Activated T-cell treated with anti-CD3 and anti-CD28 coated beads for 4 hours (primary cell): ENCODE data around the gene POU3F3.

Experiments
- DNase-seq: peaks from one replicate; pipeline ENCODE4 v3.0.0-alpha.2; 2020

The POU3F3 gene

DNA sequence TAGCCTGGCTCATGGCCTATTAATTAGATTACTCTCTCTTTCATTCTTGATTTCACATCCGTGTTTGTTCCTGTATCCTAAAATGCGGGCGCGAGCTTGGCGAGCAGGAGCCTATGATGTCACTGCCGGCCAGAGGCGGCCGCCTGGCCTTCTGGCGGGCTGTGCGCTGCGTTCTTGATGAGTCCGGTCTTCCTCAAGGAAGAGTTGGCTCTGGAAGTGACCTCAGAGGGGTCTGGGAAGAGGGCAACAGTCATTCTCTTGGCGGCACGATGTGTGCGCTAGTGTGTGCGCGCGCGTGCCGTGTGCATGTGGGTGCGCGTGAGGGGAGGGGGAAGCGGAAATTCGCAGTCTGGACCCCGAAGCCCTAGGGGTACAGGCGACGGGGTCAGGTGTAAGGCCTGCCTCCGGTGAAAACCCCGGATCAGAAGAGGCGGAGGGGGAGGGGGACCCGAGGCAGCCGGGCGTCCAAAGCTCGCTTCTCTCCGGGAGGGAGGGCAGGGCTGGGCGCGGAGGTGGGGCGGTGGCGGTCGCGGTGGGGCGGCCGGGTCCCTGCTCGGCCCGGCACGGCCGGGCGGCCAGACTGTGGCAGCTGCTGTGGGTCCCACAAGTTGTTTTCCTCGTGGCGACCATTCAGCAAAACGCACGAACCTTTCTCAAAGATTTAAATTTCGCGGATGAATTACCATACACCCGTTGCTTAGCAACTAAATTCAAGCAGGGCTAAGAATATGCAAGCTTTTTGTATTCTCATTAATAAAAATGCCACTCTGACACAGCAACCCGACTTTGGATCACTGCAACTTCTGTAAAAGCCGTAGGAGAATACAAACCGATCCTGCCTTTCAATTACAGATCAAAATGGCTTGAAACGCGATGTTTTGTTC is 8.4 kb downstream of the POU3F3 start:
- DNase-seq, result no peak

GRCh38 chr2:104863146-104863467 is 9.2 kb downstream of the POU3F3 start:
- DNase-seq, result no peak

GRCh38 chr2:104863468-104864279 is 9.8 kb downstream of the POU3F3 start:
- DNase-seq, result no peak

- DNase-seq, result no peak
These were observed 10.6 kb downstream of the POU3F3 start for GRCh38 chr2:104864280-104865095.

DNA sequence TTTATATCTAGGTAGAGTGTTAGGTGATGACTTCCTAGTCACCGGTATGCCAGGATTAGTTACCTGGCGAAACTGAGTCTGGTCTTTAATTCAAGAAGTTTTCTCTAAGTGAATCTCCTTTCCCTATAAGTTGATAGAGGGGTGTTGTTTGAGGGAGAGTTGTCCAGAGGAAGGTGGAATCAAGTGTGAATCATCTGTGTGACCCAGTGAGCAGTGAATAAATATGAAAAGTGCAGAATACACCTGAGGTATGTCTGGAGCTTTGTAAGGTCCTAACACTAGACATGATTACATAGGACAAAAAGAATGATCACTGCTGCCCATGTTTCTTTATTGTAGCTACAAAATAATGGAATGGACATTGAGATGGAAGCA is 11.2 kb downstream of the POU3F3 start:
- DNase-seq, result no peak

DNA sequence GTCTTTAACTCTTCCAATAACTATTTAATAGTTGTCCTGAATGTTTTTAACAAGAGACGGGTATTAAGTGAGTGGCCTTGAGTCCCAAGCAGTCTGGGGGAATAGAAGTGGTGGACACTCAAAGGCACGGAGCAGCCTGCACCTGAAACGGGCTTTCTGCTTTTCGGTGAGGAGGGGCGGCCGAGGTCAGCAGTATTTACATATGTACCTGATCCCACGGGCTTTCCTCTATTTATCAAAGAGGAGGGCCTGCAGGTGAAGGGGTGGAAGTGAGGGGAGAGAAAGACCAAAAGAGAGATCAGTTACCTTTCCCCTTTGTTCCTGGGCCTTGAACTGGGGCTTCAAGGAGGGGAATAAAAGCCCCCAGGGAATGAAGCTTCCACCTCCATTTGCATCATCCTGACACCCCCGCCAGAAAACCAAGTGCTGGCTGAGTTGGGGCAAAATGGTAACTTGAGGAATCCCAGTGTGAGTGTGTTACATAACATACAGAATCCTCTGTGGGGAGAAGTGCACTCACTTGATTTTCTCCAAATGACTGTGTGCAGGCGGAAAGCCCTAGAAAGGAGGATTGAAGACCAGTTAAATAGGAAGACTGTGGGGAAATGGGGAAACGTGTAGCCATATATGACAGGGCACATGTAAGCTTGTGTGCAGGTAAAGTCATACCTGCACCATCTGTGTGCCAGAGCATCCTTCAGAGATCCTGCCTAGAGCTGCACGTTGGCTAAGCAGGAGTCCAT is 12.4 kb downstream of the POU3F3 start:
- DNase-seq, result no peak

DNA sequence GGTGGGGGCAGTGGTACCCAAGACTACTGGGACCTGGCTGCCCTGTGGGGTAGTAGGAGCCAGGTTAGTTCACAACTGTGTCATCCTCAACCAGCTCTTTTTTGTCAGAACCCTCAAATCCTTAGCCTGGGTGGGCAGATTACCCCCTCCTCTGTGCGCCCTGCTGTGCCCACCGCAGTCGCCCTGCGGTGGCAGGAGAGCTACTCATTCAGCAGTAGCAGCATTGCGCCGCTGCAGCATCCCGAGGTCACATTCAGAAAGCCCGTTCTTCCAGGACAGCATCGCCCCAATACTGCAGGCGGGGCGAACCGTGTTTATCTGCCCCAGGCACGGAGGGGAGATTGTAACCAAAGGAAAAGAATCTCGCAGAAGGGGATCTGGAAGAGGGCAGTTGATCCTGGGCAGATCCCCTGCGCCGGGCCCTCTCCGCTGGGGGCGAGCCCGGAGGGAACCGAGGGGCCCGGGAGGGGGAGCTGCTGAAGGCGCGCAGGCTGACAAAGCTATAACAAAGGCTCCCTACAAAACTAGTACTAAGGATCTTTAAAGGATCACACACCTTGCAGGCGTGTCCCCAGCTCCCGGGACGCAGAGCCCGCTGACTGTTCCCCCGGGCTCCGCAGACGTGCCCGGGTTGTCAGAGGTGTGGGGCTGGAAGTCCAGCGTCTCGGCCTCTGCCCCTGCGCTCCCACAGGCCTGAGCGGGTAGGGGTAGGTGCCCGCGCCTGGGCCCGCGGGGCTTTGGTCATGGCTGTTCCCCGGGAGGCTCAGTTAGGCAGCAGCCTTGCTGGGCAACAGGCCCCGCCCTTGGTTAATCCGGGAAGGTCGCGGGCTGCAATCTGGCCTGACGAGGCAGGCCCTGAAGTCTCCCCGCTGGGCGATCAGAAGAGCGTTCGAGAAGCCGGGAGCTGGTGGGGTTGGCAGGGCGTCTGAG is 13.2 kb downstream of the POU3F3 start:
- no peak for DNase-seq

GRCh38 chr2:104867813-104868504 is 14.0 kb downstream of the POU3F3 start:
- DNase-seq, result no peak

GRCh38 chr2:104868505-104868866 is 14.6 kb downstream of the POU3F3 start:
- DNase-seq, result no peak

- no peak for DNase-seq
These were observed 16.4 kb downstream of the POU3F3 start for GRCh38 chr2:104870100-104870975.

DNA sequence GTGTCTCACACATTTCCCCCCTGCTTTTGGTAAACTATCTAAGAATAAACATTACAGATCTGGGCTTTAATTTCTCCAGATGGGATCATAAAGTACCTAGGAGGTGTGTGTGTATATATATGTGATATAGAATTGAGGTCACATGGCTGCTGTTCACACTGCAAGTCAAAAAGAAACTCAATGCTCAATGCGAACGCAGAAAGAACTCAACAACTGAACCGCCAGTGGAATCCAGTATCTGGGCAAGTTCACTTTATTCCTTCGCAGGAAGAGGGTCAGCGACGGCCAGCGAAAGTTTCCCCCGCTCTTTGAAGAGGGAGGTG is 17.7 kb downstream of the POU3F3 start:
- DNase-seq, result no peak

DNA sequence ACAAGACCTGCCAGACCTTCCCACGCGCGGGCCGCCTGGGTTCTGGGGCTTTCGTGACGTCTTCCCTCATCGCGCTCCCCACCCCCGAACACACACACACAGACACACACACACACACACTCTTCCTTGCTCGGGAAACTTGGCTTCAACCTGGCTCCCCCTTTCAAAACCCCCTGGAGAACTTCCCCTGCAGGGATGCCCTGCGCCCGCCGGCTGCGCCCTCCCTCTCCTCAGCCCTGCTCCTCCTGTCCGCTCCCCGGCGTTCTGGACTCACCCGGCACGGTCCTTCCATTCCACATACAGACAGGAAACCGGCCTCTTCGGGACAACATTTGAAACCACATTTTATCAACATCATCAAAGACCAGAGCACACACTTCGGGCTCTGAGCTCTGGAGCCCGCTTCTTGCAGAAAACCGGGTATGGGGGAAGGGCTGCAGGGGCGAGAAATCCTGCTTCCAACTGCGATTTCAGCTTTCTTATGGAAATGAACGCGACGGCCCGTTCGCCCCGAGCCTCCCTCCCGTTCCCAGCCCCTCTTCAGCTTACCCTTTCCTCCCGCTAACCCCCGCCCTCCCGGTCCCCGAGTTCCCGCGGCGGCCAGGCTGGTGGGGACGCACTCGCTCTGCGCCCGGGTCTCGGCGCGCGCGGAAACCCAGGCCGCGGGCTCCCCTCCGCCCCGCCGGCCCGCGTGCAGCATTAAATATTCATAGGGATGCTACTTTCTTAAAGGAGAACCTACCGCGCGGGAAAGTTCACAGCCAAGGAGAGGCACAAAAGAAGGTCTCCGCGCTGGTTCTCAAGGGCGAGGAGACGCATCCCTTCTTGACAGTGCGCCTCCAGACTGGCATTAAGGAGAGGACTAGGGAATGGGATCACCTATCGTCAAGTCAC is 18.3 kb downstream of the POU3F3 start:
- no peak for DNase-seq

- DNase-seq, result no peak
These were observed 19.2 kb downstream of the POU3F3 start for GRCh38 chr2:104872866-104873688.

DNA sequence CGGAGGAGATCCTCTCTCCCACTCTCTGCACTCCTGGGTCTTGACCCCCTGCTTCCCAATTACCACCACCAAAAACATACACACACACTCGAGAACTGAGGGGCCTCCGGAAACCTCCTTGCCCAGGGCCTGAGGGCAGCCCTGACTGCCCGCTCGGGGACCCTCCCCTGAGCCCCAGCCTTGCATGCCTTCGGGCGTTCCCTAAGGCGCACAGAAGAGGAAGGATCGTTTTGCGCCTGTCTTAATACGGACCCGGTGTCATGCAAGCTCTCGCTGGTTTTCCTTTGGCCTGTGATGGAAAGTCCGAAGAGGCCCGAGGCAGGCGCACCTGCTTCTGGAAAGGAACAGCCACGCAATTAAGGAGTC is 19.8 kb downstream of the POU3F3 start:
- no peak for DNase-seq

- DNase-seq, result no peak
These were observed 20.3 kb downstream of the POU3F3 start for GRCh38 chr2:104874230-104874629.

- DNase-seq, result no peak
These were observed 21.3 kb downstream of the POU3F3 start for GRCh38 chr2:104875262-104875661.

- DNase-seq, result no peak
These were observed 23.0 kb downstream of the POU3F3 start for GRCh38 chr2:104876606-104877570.
